Brain microvascular endothelial cell (primary cell): Measurements from ENCODE around the gene TEAD2.

ENCODE experiments used
- DNase-seq: peaks from one replicate; pipeline ENCODE4 v3.0.0-alpha.2; 2020
- H3K27ac ChIP-seq: fragments of 250-450 bp; sonication (Bioruptor Pico); 2 replicates; pipeline ENCODE4 v1.5.1; 2020; ENCODE audit warnings: mild to moderate bottlenecking, moderate library complexity
- H3K27me3 ChIP-seq: fragments of 250-450 bp; sonication (Bioruptor Pico); replicated peaks from 2 replicates; pipeline ENCODE4 v1.5.1; 2020; ENCODE audit warnings: mild to moderate bottlenecking
- H3K36me3 ChIP-seq: fragments of 250-450 bp; sonication (Bioruptor Pico); replicated peaks from 2 replicates; pipeline ENCODE4 v1.5.1; 2020; ENCODE audit warnings: mild to moderate bottlenecking
- H3K4me3 ChIP-seq: 2 replicates; pipeline ENCODE4 v1.5.1; 2011; ENCODE audit warnings: low read depth, mild to moderate bottlenecking, control low read depth, low read length, moderate library complexity
- CTCF ChIP-seq: IDR thresholded peaks from 2 replicates; pipeline ENCODE4 v1.5.1; 2011; ENCODE audit warnings: low read depth, mild to moderate bottlenecking, moderate library complexity, low read length, control low read depth, inconsistent platforms; ENCODE audit errors: missing control alignments
- in situ Hi-C: cut with HindIII; loops from 2 replicates; pipeline ENCODE4 v1.10.0; 2017; ENCODE audit warnings: low sequenced_read_pairs, low pct_ligation_motif_present

Gene TEAD2

DNA sequence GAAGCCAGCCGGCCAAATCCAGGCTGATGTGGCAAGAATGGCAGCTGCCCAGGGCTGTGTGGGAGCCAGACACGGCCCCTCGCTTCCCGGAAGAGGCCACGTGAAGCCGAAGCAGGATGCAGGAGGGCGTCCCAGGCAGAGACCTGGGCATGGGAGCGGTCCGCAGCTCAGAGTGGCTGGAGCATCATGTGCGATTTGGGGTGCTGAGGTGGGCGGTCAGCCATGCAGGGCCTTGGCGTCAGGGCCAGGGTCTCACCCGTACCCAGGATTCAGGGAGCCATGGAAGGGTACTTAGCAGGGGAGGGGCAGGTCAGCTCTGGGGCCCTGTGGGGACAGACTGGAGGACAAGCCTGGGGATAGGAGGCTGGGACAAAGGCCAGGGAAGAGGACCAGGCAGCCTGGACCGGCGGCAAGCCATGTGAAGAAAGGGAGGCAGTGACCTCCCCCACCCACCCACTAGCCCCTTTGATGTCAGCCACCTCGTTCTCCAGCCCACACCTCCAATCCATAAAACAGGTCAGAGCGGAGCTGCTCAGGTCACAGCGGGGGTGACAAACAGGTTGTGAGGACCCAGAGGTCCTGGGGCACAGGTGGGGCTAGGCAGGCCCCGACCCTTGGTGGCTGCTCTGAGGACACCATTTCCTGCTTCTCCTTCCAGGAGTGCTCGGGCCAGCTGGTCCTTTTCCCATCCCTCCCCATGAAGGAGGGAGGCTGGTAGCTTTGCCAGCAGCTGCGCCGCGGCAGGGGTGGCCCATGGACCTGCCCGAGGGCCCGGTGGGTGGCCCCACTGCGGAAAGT is 28.1 kb upstream of the TEAD2 start:
- DNase-seq = no peak
- no peak overlapping the region for H3K27ac ChIP-seq
- TF ChIP-seq CTCF = no peak
- H3K36me3 ChIP-seq = no peaks in the 10 kb centered on the region
- in situ Hi-C loops = no loop called here
- no peak overlapping the region for H3K4me3 ChIP-seq
- peaks cover 7% of the 10 kb centered on the region for H3K27me3 ChIP-seq

DNA sequence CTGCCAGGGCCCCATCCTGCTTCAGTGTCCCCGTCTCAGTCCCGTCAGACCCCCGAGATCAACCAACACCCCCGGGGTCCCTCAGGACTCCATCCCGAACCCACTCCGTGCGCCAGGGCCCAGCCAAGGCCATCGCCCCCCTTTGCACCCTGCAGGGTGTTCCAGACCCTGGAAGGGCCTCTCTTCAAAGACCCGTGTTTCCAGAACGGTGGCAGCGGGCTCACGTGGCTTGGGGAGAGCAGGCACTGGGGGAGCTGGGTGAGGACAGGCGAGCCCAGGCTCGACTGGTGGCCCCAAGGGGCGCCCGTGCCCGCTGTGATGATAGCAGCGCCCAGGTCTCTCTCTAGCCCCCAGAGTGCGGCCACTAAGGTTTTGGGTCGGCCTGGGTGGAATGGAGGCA is 27.2 kb upstream of the TEAD2 start:
- Histone ChIP-seq H3K36me3 (no peaks in the 10 kb centered on the region), H3K4me3 (no peak overlapping the region), H3K27me3 (peaks cover 6% of the 10 kb centered on the region), H3K27ac (no peak overlapping the region)
- no peak for DNase-seq
- no peak for TF ChIP-seq CTCF
- in situ Hi-C loops = no loop called here

DNA sequence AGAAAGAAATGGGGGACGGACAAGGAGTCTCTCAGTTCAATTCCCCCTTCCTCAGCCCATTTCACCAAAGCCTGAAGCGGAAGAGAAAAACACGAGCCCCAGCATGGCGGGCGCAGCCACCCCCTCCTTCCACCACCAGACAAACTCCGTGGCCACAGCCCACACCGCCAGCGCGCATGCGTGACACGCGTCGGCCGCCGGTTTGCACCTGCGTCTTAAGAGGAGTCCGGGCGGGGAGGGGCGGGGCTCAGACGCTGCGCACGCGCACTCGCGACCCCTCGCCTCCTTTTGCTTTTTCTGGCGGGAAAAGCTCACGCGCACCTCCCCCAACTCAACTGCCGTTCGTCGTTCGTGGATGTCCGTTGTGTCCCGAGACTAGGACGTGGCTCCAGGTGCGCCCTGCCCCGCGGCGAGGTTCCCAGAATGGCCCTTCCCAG is 25.7 kb upstream of the TEAD2 start, which contains the start of gene KASH5:
Gene KASH5 (plus strand): TSS at position 314 of the 437 bp plus-strand sequence. CDS start 2,635 bp downstream, outside the sequence.
- Histone ChIP-seq H3K36me3 (no peaks in the 10 kb centered on the region), H3K27ac (no peak within 1 kb of the TSS), H3K27me3 (no peaks in the 10 kb centered on the region), H3K4me3 (no peak within 1 kb of the TSS)
- no peak for DNase-seq
- in situ Hi-C loops = no loop called here
- no peak for TF ChIP-seq CTCF

DNA sequence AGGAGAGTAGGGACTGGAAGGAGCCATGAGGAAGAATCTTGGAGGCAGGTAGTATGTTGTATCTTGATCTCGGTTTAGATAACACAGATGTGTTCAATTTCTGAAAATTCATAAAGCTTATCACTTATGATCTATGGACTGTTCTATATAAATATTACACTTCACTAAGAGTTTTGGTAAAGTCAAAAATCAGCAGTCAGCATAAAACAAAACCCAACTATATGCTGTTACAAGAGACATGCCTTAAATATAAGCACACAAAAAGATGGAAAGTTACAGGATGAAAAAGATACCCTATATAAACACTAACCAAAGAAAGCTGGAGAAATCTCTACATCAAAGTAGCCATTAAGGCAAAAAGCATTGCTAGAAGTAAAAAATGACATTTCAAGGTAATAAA is 21.4 kb upstream of the TEAD2 start:
- no peak for TF ChIP-seq CTCF
- Histone ChIP-seq H3K4me3 (no peak overlapping the region), H3K27me3 (no peaks in the 10 kb centered on the region), H3K36me3 (no peaks in the 10 kb centered on the region), H3K27ac (no peak overlapping the region)
- DNase-seq = no peak
- in situ Hi-C loops = no loop called here

GRCh38 chr19:49382639-49383038 is 20.4 kb upstream of the TEAD2 start:
- Histone ChIP-seq H3K4me3 (no peak overlapping the region), H3K27me3 (no peaks in the 10 kb centered on the region), H3K27ac (no peak overlapping the region), H3K36me3 (no peaks in the 10 kb centered on the region)
- TF ChIP-seq CTCF = no peak
- in situ Hi-C loops = no loop called here
- no peak for DNase-seq

GRCh38 chr19:49380391-49380790 is 18.2 kb upstream of the TEAD2 start:
- DNase-seq = no peak

More at GRCh38 chr19:49380391-49380790, 18.2 kb upstream of the TEAD2 start:
- H3K36me3 ChIP-seq = no peaks in the 10 kb centered on the region
- H3K4me3 ChIP-seq = no peak overlapping the region
- H3K27ac ChIP-seq = no peak overlapping the region
- H3K27me3 ChIP-seq = peaks cover 3% of the 10 kb centered on the region
- no peak for TF ChIP-seq CTCF
- in situ Hi-C loops = no loop called here
